ENCODE data around the gene ELOVL2.

The ELOVL2 gene

GRCh38 chr6:10972196-10972595 is 71.9 kb downstream of the ELOVL2 start:
- Histone ChIP-seq H3K36me3 (no peaks in the 10 kb centered on the region), H3K9me3 (replicated peaks in 1 of 11) (peaks cover 0 to 14% (median 8%) of the 10 kb centered on the region in 11 experiments; a peak in 13 of 22 replicates)

GRCh38 chr6:10970731-10971130 is 73.4 kb downstream of the ELOVL2 start:
- H3K36me3 ChIP-seq: no peaks in the 10 kb centered on the region
- H3K4me2 ChIP-seq: no peak overlapping the region
- H3K4me3 ChIP-seq: no peak overlapping the region
- TF ChIP-seq Cebpa-rat (IDR thresholded peaks at IDR 0.05): no peak
- peaks cover 11 to 28% (median 18%) of the 10 kb centered on the region in 11 experiments for H3K9me3 ChIP-seq (replicated peaks in 1 of 11)
- H3K9ac ChIP-seq: no peak overlapping the region
- no peaks in the 10 kb centered on the region for H4K20me1 ChIP-seq
- H3K4me1 ChIP-seq: no peaks in the 10 kb centered on the region
- H3K27ac ChIP-seq: no peak overlapping the region
- H3K27me3 ChIP-seq: no peaks in the 10 kb centered on the region

More at GRCh38 chr6:10972196-10972595, 71.9 kb downstream of the ELOVL2 start:
- Histone ChIP-seq H3K4me2 (no peak overlapping the region), H3K27me3 (no peaks in the 10 kb centered on the region), H4K20me1 (no peaks in the 10 kb centered on the region), H3K4me3 (no peak overlapping the region), H3K9ac (no peak overlapping the region), H3K4me1 (no peaks in the 10 kb centered on the region), H3K27ac (no peak overlapping the region)
- TF ChIP-seq Cebpa-rat (IDR thresholded peaks at IDR 0.05): no peak

DNA sequence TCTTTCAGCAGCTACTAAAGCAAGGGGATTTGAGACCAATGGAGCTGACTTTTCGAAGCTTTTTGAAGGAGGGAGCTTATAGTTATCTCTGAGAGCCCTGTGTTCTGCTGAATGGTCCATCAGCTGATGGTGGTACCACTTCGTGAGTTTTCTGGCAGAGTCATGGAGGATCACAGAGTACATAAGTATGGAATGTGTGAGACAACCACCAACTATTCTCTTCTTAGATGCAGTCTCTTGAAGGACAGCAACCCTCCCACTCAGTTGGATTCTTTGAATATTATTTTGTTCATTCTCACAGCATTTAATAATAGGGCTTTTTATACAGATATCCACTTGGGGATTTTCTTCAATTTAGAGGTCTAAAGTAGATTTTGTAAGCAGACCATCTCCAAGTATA is 75.3 kb downstream of the ELOVL2 start:
- H3K36me3 ChIP-seq: no peaks in the 10 kb centered on the region
- H3K4me2 ChIP-seq: no peak overlapping the region
- H3K9me3 ChIP-seq (replicated peaks in 1 of 11): peaks cover 13 to 31% (median 20%) of the 10 kb centered on the region in 11 experiments
- H3K4me3 ChIP-seq: no peak overlapping the region
- H3K27me3 ChIP-seq: no peaks in the 10 kb centered on the region
- no peak overlapping the region for H3K9ac ChIP-seq
- H3K4me1 ChIP-seq: no peaks in the 10 kb centered on the region
- H3K27ac ChIP-seq: no peak overlapping the region
- TF ChIP-seq Cebpa-rat (IDR thresholded peaks at IDR 0.05): no peak
- no peaks in the 10 kb centered on the region for H4K20me1 ChIP-seq

- Histone ChIP-seq H3K27me3 (no peaks in the 10 kb centered on the region), H3K9me3 (replicated peaks in 1 of 11) (peaks cover 13 to 31% (median 20%) of the 10 kb centered on the region in 11 experiments), H3K4me2 (no peak overlapping the region), H3K36me3 (no peaks in the 10 kb centered on the region), H3K9ac (no peak overlapping the region), H3K4me1 (no peaks in the 10 kb centered on the region), H4K20me1 (no peaks in the 10 kb centered on the region), H3K4me3 (no peak overlapping the region), H3K27ac (no peak overlapping the region)
- TF ChIP-seq Cebpa-rat (IDR thresholded peaks at IDR 0.05): no peak
Observed at GRCh38 chr6:10964684-10965083, 79.4 kb downstream of the ELOVL2 start.

- Histone ChIP-seq H3K36me3 (no peaks in the 10 kb centered on the region), H3K9me3 (replicated peaks in 1 of 11) (peaks cover 13 to 27% (median 20%) of the 10 kb centered on the region in 11 experiments), H3K4me1 (no peaks in the 10 kb centered on the region), H3K4me3 (no peak overlapping the region), H3K4me2 (no peak overlapping the region), H3K9ac (no peak overlapping the region), H3K27me3 (no peaks in the 10 kb centered on the region), H4K20me1 (no peaks in the 10 kb centered on the region), H3K27ac (no peak overlapping the region)
- no peak for TF ChIP-seq Cebpa-rat (IDR thresholded peaks at IDR 0.05)
Observed at GRCh38 chr6:10963113-10963512, 81.0 kb downstream of the ELOVL2 start.

DNA sequence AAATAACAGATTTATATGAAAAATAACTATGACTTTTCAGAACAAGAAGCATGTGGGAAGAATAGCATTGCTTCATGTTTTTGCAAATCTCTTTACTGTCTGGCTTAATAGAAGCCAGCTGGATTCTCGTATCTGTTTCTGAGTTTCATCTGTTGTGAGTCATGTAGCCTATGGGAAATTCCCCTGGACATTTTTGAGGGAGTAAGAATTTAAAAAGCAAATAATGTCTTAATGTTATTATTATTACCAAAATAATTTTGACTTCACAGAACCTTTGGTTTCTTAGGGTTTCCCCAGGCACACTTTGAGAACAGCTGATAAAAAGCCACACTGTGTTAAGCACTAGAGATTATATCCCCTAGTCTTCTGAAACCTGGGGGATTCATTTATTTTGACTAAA is 81.4 kb downstream of the ELOVL2 start:
- Histone ChIP-seq H3K4me1 (no peaks in the 10 kb centered on the region), H3K9ac (no peak overlapping the region), H3K27ac (no peak overlapping the region), H3K36me3 (no peaks in the 10 kb centered on the region), H3K9me3 (replicated peaks in 1 of 11) (peaks cover 13 to 23% (median 15%) of the 10 kb centered on the region in 11 experiments), H3K4me2 (no peak overlapping the region), H3K27me3 (no peaks in the 10 kb centered on the region), H3K4me3 (no peak overlapping the region), H4K20me1 (no peaks in the 10 kb centered on the region)
- TF ChIP-seq Cebpa-rat (IDR thresholded peaks at IDR 0.05): no peak

DNA sequence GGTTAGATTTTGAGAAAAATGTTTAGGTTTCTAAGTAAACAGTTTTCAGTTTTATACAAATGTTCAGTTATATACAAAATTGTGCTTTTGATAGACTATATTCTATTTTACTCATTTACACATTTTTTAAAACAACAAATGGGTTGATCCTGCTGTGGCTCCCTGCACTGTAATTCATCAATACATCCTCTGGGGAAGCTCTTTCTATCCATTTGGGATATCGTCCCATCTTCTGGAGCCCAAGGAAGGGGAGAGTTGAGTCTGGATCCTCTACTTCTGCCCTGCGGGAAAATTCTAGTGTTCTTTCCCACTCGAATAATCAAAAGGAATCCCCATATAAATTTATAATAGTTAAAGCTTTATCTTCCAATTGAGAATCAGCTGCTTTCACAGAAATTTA is 82.3 kb downstream of the ELOVL2 start:
- peaks cover 10 to 17% (median 12%) of the 10 kb centered on the region in 11 experiments; a peak in 21 of 22 replicates for H3K9me3 ChIP-seq (replicated peaks in 1 of 11)
- H3K27me3 ChIP-seq: no peaks in the 10 kb centered on the region
- no peaks in the 10 kb centered on the region for H3K4me1 ChIP-seq
- H3K9ac ChIP-seq: no peak overlapping the region
- H3K27ac ChIP-seq: no peak overlapping the region
- no peaks in the 10 kb centered on the region for H4K20me1 ChIP-seq
- H3K4me3 ChIP-seq: no peak overlapping the region
- no peak for TF ChIP-seq Cebpa-rat (IDR thresholded peaks at IDR 0.05)
- no peaks in the 10 kb centered on the region for H3K36me3 ChIP-seq
- H3K4me2 ChIP-seq: no peak overlapping the region

DNA sequence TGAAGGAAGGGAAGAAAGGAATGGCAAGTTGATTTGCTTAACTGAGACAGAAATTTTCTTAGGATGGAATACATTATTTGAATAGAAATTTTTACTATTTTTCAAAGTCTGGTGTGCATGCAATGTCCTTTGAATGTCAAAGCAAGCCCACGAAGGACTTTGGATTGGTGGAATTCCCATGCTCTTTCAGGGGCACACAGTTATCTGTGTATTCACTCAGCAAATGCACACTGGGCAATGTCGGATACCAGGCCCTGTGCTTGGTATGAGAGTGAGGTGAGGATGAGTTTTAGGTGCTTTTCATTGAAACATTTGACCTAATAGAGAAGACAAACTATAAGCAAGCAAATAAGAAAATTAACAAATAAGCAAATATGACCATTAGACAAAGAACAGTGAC is 83.9 kb downstream of the ELOVL2 start:
- Histone ChIP-seq H3K4me2 (no peak overlapping the region), H3K4me3 (no peak overlapping the region), H4K20me1 (no peaks in the 10 kb centered on the region), H3K27me3 (no peaks in the 10 kb centered on the region), H3K36me3 (no peaks in the 10 kb centered on the region), H3K9ac (no peak overlapping the region), H3K9me3 (replicated peaks in 1 of 11) (peaks cover 0 to under 1% (median 0%) of the 10 kb centered on the region in 11 experiments; a peak in 2 of 22 replicates), H3K27ac (no peak overlapping the region), H3K4me1 (no peaks in the 10 kb centered on the region)
- no peak for TF ChIP-seq Cebpa-rat (IDR thresholded peaks at IDR 0.05)

- Histone ChIP-seq H4K20me1 (no peaks in the 10 kb centered on the region), H3K27ac (no peak overlapping the region)
- TF ChIP-seq Cebpa-rat (IDR thresholded peaks at IDR 0.05): no peak
Observed at GRCh38 chr6:10957414-10957886, 86.7 kb downstream of the ELOVL2 start.

GRCh38 chr6:10956776-10957175 is 87.3 kb downstream of the ELOVL2 start:
- TF ChIP-seq Cebpa-rat (IDR thresholded peaks at IDR 0.05): no peak
- H3K4me1 ChIP-seq: no peaks in the 10 kb centered on the region

More at GRCh38 chr6:10957414-10957886, 86.7 kb downstream of the ELOVL2 start:
- no peak overlapping the region for H3K4me2 ChIP-seq
- no peak overlapping the region for H3K9ac ChIP-seq
- H3K4me3 ChIP-seq: no peak overlapping the region
- no peaks in the 10 kb centered on the region for H3K27me3 ChIP-seq
- H3K36me3 ChIP-seq: no peaks in the 10 kb centered on the region
- no peaks in the 10 kb centered on the region for H3K9me3 ChIP-seq (replicated peaks in 1 of 11)
- no peaks in the 10 kb centered on the region for H3K4me1 ChIP-seq

More at GRCh38 chr6:10956776-10957175, 87.3 kb downstream of the ELOVL2 start:
- H3K4me3 ChIP-seq: no peak overlapping the region
- no peak overlapping the region for H3K27ac ChIP-seq
- H3K9ac ChIP-seq: no peak overlapping the region
- no peak overlapping the region for H3K4me2 ChIP-seq
- no peaks in the 10 kb centered on the region for H3K36me3 ChIP-seq
- no peaks in the 10 kb centered on the region for H3K9me3 ChIP-seq (replicated peaks in 1 of 11)
- H4K20me1 ChIP-seq: no peaks in the 10 kb centered on the region
- H3K27me3 ChIP-seq: no peaks in the 10 kb centered on the region

All from BLaER1 treated with 17β-estradiol and CSF1 and Interleukin-3, amounts not matched to agents 10 nM and 100 nM (cell line).